OCI-LY3 (cell line): ENCODE data around the gene ATXN2L.

Experiments used
- CTCF ChIP-seq: fragments of 200-600, 300-600 bp; sonication (generic); IDR thresholded peaks from 2 replicates; pipeline ENCODE4 v1.5.1; 2014; ENCODE audit warnings: antibody characterized with exemption, low read length, low read depth
- EZH2phosphoT487 ChIP-seq: fragments of 200-600 bp; shearing (Covaris generic); IDR thresholded peaks from 2 replicates; pipeline ENCODE4 v1.6.1; 2018; ENCODE audit warnings: antibody characterized with exemption, mixed run types, low read depth

DNA sequence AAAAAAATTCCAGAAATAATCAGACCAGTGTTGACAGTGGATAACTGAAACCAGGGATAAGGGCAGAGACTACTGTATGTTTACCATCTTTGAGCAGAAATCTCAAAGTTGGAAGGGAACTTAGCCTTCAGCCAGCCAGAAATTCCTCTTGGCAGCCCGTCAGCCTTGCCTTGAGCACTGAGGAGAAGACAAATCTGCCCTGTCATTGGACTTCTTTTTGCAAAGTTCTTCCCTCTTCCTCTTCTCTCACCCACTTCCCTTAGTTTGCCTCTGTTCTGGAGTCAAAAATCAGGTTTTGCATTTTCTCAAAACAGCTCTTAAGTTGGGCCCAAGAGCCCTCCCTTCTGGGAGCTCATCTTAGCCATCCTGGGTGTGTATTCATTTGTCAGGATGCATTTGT, 17.1 kb downstream of the ATXN2L start:
- no peak for TF ChIP-seq CTCF
- TF ChIP-seq EZH2phosphoT487 = no peak
